Muscle layer of duodenum (tissue), 2 donors: ENCODE measurements around the gene BTBD9.

ENCODE experiments used
- H3K27ac ChIP-seq: one replicate; pipeline ENCODE4 v1.7.0; 2013; ENCODE audit warnings: mild to moderate bottlenecking, low read length
- H3K27me3 ChIP-seq: one replicate; pipeline ENCODE4 v1.7.0; 2013; ENCODE audit warnings: low read depth, mild to moderate bottlenecking, control low read depth, low read length
- H3K36me3 ChIP-seq, 2 donors: one replicate each; pipeline ENCODE4 v1.7.0; 2013; ENCODE audit warnings: low read length in 2 of 2, control low read depth in 1 of 2, mild to moderate bottlenecking in 1 of 2; ENCODE audit not compliant: insufficient read depth in 2 of 2, control insufficient read depth in 1 of 2
- H3K4me1 ChIP-seq, 2 donors: one replicate each; pipeline ENCODE4 v1.7.0; 2013; ENCODE audit warnings: low read length in 2 of 2, mild to moderate bottlenecking in 2 of 2, control low read depth in 1 of 2, moderate library complexity in 1 of 2; ENCODE audit not compliant: insufficient read depth in 2 of 2, control insufficient read depth in 1 of 2
- H3K4me3 ChIP-seq, 2 donors: one replicate each; pipeline ENCODE4 v1.7.0; 2013; ENCODE audit warnings: low read length in 2 of 2, low read depth in 1 of 2, mild to moderate bottlenecking in 1 of 2
- H3K9me3 ChIP-seq, 2 donors: one replicate each; pipeline ENCODE4 v1.7.0; 2013; ENCODE audit warnings: low read length in 2 of 2, control low read depth in 1 of 2, mild to moderate bottlenecking in 1 of 2; ENCODE audit not compliant: control insufficient read depth in 1 of 2
- donor health status: healthy.

Gene BTBD9

GRCh38 chr6:38493931-38494547 is 145.7 kb downstream of the BTBD9 start:
- Histone ChIP-seq H3K27me3 (no peaks in the 10 kb centered on the region), H3K36me3 (no peaks in the 10 kb centered on the region), H3K4me3 (no peak overlapping the region), H3K4me1 (peaks cover 0 to 1% of the 10 kb centered on the region in 2 donors), H3K9me3 (no peaks in the 10 kb centered on the region), H3K27ac (no peak overlapping the region)

- Histone ChIP-seq H3K4me1 (no peaks in the 10 kb centered on the region), H3K9me3 (no peaks in the 10 kb centered on the region), H3K27me3 (no peaks in the 10 kb centered on the region), H3K27ac (no peak overlapping the region), H3K4me3 (no peak overlapping the region), H3K36me3 (no peaks in the 10 kb centered on the region)
Observed at GRCh38 chr6:38492031-38492430, 147.7 kb downstream of the BTBD9 start.

GRCh38 chr6:38489951-38490350 is 149.8 kb downstream of the BTBD9 start:
- Histone ChIP-seq H3K4me3 (no peak overlapping the region), H3K36me3 (no peaks in the 10 kb centered on the region), H3K27ac (no peak overlapping the region), H3K9me3 (no peaks in the 10 kb centered on the region), H3K27me3 (no peaks in the 10 kb centered on the region), H3K4me1 (no peaks in the 10 kb centered on the region)

- no peak overlapping the region for H3K4me3 ChIP-seq
- H3K4me1 ChIP-seq, result no peaks in the 10 kb centered on the region
- H3K27ac ChIP-seq, result no peak overlapping the region
- H3K9me3 ChIP-seq, result no peaks in the 10 kb centered on the region
- H3K27me3 ChIP-seq, result no peaks in the 10 kb centered on the region
- H3K36me3 ChIP-seq, result no peaks in the 10 kb centered on the region
Observed at GRCh38 chr6:38487423-38487822, 152.3 kb downstream of the BTBD9 start.

- Histone ChIP-seq H3K27ac (no peak overlapping the region), H3K36me3 (no peaks in the 10 kb centered on the region), H3K9me3 (no peaks in the 10 kb centered on the region), H3K27me3 (no peaks in the 10 kb centered on the region), H3K4me1 (peaks cover 0 to 8% of the 10 kb centered on the region in 2 donors), H3K4me3 (no peak overlapping the region)
Observed at GRCh38 chr6:38485488-38485887, 154.2 kb downstream of the BTBD9 start.

GRCh38 chr6:38484656-38485055 is 155.1 kb downstream of the BTBD9 start:
- no peaks in the 10 kb centered on the region for H3K36me3 ChIP-seq
- H3K4me3 ChIP-seq, result no peak overlapping the region
- H3K27me3 ChIP-seq, result no peaks in the 10 kb centered on the region
- no peak overlapping the region for H3K27ac ChIP-seq
- H3K9me3 ChIP-seq, result no peaks in the 10 kb centered on the region
- H3K4me1 ChIP-seq, result peaks cover 0 to 8% of the 10 kb centered on the region in 2 donors

- no peak overlapping the region for H3K4me3 ChIP-seq
- H3K36me3 ChIP-seq, result no peaks in the 10 kb centered on the region
- H3K4me1 ChIP-seq, result peaks cover 0 to 8% of the 10 kb centered on the region in 2 donors
- no peaks in the 10 kb centered on the region for H3K9me3 ChIP-seq
- H3K27ac ChIP-seq, result no peak overlapping the region
- H3K27me3 ChIP-seq, result no peaks in the 10 kb centered on the region
Observed at GRCh38 chr6:38483526-38483925, 156.2 kb downstream of the BTBD9 start.

- Histone ChIP-seq H3K9me3 (no peaks in the 10 kb centered on the region), H3K27me3 (no peaks in the 10 kb centered on the region), H3K4me3 (no peak overlapping the region), H3K27ac (no peak overlapping the region), H3K36me3 (no peaks in the 10 kb centered on the region), H3K4me1 (peaks cover 0 to 8% of the 10 kb centered on the region in 2 donors)
Observed at GRCh38 chr6:38482466-38482865, 157.3 kb downstream of the BTBD9 start.

- Histone ChIP-seq H3K27me3 (no peaks in the 10 kb centered on the region), H3K27ac (no peak overlapping the region), H3K4me1 (peaks cover 0 to 8% of the 10 kb centered on the region in 2 donors), H3K9me3 (no peaks in the 10 kb centered on the region), H3K36me3 (no peaks in the 10 kb centered on the region), H3K4me3 (no peak overlapping the region)
Observed at GRCh38 chr6:38481851-38482250, 157.9 kb downstream of the BTBD9 start.

- Histone ChIP-seq H3K36me3 (no peaks in the 10 kb centered on the region), H3K4me1 (peaks cover 0 to 8% of the 10 kb centered on the region in 2 donors), H3K4me3 (no peak overlapping the region), H3K27ac (no peak overlapping the region), H3K27me3 (no peaks in the 10 kb centered on the region), H3K9me3 (no peaks in the 10 kb centered on the region)
Observed at GRCh38 chr6:38481211-38481836, 158.4 kb downstream of the BTBD9 start.

- Histone ChIP-seq H3K36me3 (no peaks in the 10 kb centered on the region), H3K9me3 (no peaks in the 10 kb centered on the region), H3K27ac (no peak overlapping the region), H3K27me3 (no peaks in the 10 kb centered on the region), H3K4me1 (peaks cover 0 to 8% of the 10 kb centered on the region in 2 donors), H3K4me3 (no peak overlapping the region)
Observed at GRCh38 chr6:38480036-38480435, 159.7 kb downstream of the BTBD9 start.

GRCh38 chr6:38479331-38479730 is 160.4 kb downstream of the BTBD9 start:
- Histone ChIP-seq H3K9me3 (no peaks in the 10 kb centered on the region), H3K4me3 (no peak overlapping the region), H3K4me1 (peaks cover 0 to 8% of the 10 kb centered on the region in 2 donors), H3K27me3 (no peaks in the 10 kb centered on the region), H3K36me3 (no peaks in the 10 kb centered on the region), H3K27ac (no peak overlapping the region)
